Skeletal muscle satellite cell (primary cell): ENCODE data around the gene TMX4.
A peak's percentile ranks its signal among the peaks of the same experiment; 100 is the strongest.
"Not testable (repeated sequence)": the region's sequence is repeated elsewhere in the genome, so short reads cannot be mapped to it uniquely, and the experiment has no call there.

Experiments used
- H3K27me3 ChIP-seq: 2 replicates; pipeline ENCODE4 v1.7.0; 2013; ENCODE audit warnings: low read length; ENCODE audit not compliant: control insufficient read depth, insufficient read depth
- H3K36me3 ChIP-seq: 2 replicates; pipeline ENCODE4 v1.7.0; 2013; ENCODE audit warnings: mild to moderate bottlenecking, control low read depth, low read length; ENCODE audit not compliant: insufficient read depth
- H3K4me1 ChIP-seq: 2 replicates; pipeline ENCODE4 v1.7.0; 2013; ENCODE audit warnings: low read length; ENCODE audit not compliant: control insufficient read depth, insufficient read depth
- H3K4me2 ChIP-seq: 2 replicates; pipeline ENCODE4 v1.7.0; 2013; ENCODE audit warnings: mild to moderate bottlenecking, low read length
- H3K4me3 ChIP-seq: 2 replicates; pipeline ENCODE4 v1.7.0; 2013; ENCODE audit warnings: low read length
- H3K9ac ChIP-seq: 2 replicates; pipeline ENCODE4 v1.7.0; 2013; ENCODE audit warnings: mild to moderate bottlenecking, low read depth, low read length, moderate library complexity
- H3K9me3 ChIP-seq: replicated peaks from 2 replicates; pipeline ENCODE4 v1.7.0; 2013; ENCODE audit warnings: mild to moderate bottlenecking, control low read depth, low read length

TMX4 gene

DNA sequence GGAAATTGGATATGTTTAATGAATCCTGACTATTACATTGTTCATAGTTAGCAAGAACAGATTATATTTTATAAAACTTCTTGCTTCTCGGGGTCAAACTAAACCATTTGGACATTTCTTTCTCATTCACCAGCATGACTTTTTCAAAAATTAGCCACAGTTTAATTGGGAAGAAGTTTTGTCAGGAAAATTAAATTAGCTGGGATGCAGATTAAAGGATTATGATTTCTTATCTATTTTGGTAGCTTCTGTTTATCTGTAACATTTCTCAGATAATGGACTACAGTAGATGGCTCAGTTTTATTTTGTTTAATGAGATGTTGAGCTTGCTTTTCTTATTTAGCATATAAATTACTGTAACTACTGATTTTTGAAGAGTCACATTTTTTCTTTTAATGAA lies 26.4 kb upstream of the TMX4 start:
- no peak overlapping the region for H3K9ac ChIP-seq
- no peaks in the 10 kb centered on the region for H3K4me1 ChIP-seq
- no peak overlapping the region for H3K4me2 ChIP-seq
- H3K27me3 ChIP-seq: peaks cover 9% of the 10 kb centered on the region
- no peak overlapping the region for H3K4me3 ChIP-seq
- no peaks in the 10 kb centered on the region for H3K36me3 ChIP-seq
- no peaks in the 10 kb centered on the region for H3K9me3 ChIP-seq

DNA sequence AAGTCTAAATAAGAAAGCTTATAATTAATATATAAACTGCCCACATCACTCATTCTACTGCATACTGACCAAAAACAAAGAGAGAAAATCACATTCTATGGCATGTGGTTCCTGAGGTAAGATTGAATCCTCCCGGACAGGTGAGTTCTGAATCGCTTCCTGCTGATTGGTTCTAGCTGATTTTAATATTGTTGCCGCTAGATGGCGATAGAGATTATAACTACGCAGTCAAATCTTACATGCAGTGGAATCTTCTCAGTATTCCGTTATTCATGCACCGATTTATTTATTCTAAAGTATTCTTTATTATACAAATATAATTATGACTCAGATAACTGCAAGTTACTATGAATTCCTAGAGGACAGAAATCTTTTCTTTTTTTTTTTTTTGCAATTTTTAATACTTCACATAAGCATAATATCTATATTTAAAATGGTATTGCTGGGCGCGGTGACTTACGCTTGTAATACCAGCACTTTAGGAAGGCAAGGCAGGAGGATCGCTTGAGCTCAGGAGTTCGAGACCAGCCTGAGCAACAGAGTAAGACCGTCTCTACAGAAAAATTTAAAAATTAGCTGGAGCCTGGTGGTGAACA lies 24.2 kb upstream of the TMX4 start:
- no peaks in the 10 kb centered on the region for H3K36me3 ChIP-seq
- H3K4me1 ChIP-seq: no peaks in the 10 kb centered on the region
- no peak overlapping the region for H3K4me3 ChIP-seq

DNA sequence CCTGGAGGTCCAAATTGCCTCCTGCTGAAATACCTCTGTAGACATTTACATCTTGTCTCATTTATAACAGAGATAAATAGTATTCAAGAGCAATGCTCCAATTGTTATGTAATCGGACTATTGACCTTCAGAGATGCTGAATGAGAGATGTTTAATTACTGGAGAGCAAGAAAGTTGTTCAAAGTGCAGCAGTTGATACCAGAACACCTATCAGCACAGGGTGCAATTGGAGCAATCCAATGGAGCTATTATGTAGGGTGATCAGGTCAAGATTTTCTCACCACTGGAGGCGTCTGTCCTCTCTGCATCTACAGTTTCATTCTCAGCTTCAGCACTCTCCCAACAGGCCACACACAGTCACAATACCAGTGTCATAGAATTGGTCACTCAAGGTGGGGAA lies 19.5 kb upstream of the TMX4 start:
- no peaks in the 10 kb centered on the region for H3K9me3 ChIP-seq
- H3K27me3 ChIP-seq: peaks cover 9% of the 10 kb centered on the region
- H3K4me1 ChIP-seq: no peaks in the 10 kb centered on the region
- no peak overlapping the region for H3K9ac ChIP-seq
- no peaks in the 10 kb centered on the region for H3K36me3 ChIP-seq
- no peak overlapping the region for H3K4me2 ChIP-seq
- H3K4me3 ChIP-seq: no peak overlapping the region

More for the DNA sequence above, 24.2 kb upstream of the TMX4 start:
- Histone ChIP-seq H3K4me2 (no peak overlapping the region), H3K27me3 (peaks cover 9% of the 10 kb centered on the region), H3K9ac (no peak overlapping the region), H3K9me3 (no peaks in the 10 kb centered on the region)

DNA sequence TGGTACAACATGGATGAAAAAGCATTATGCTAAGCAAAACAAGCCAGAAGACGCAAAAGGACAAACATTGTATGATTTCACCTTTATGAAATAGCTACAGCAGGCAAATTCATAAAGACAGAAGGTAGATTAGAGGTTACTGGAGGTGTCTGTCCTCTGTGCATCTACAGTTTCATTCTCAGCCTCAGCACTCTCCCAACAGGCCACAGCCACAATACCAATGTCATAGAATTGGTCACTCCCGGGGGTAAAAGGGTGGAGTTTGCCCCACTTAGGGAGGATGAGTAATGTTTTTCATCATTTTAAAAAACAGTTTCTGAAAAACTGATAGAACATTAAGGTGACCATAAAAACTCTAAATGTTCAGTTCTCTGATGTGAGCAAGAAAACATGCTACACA lies 17.2 kb upstream of the TMX4 start:
- Histone ChIP-seq H3K9me3 (no peaks in the 10 kb centered on the region), H3K36me3 (no peaks in the 10 kb centered on the region), H3K27me3 (peaks cover 3% of the 10 kb centered on the region), H3K4me3 (no peak overlapping the region), H3K4me1 (no peaks in the 10 kb centered on the region), H3K9ac (no peak overlapping the region), H3K4me2 (no peak overlapping the region)

DNA sequence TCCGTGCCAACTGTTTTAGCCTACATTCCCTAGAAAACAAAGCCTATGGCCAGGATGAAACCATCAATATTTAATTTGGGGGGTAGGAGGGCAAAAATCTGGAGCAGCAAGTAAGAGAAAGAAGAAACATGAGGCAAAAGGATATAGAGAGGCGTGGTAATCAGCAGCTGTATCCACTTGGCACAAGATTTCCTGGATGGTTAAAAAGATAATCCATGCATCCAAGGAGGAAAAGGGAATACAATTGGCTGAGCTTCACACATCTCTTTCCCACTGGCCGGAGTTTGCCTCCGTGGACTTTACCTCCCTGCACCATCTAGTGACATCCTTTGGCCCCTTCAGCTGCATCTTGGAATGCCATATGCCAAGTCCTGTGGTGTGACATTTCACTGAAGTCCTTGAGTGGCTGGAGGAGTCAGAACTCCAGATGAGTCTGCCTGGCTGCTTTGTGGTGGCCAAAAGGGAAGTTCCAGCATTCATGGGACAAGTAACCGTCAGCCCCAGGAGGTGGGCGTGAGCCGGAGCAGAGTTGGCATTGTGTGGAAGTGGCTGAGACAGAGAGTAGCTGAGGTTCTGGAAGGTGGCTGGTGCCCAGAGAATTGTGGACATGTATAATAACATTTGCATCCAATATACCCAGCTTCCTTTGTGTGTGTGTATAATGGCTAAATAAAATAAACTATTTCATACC lies 13.7 kb upstream of the TMX4 start:
- Histone ChIP-seq H3K9me3 (no peaks in the 10 kb centered on the region), H3K36me3 (no peaks in the 10 kb centered on the region), H3K4me2 (no peak overlapping the region), H3K9ac (no peak overlapping the region), H3K27me3 (no peaks in the 10 kb centered on the region), H3K4me3 (no peak overlapping the region), H3K4me1 (no peaks in the 10 kb centered on the region)

DNA sequence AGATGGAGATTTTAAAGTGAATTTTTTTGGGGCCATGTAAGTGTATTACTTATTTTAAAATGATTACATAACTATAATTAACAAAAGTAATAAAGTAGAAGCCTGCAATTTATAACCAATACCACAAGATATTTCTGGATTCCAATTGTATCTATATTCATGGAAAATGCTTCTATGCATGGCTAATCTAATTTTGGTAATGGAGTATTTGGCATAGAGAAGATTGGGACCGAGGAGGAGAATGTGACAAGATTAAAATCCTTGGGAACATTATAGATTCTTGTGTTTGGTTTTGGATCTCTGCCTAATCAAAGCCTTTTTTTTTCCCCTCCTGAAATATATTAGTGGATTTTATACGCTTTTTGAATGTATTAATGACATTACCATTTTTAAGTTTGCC lies 12.9 kb upstream of the TMX4 start:
- Histone ChIP-seq H3K36me3 (no peaks in the 10 kb centered on the region), H3K27me3 (no peaks in the 10 kb centered on the region), H3K4me1 (no peaks in the 10 kb centered on the region), H3K4me3 (no peak overlapping the region), H3K9me3 (no peaks in the 10 kb centered on the region), H3K9ac (no peak overlapping the region), H3K4me2 (no peak overlapping the region)

DNA sequence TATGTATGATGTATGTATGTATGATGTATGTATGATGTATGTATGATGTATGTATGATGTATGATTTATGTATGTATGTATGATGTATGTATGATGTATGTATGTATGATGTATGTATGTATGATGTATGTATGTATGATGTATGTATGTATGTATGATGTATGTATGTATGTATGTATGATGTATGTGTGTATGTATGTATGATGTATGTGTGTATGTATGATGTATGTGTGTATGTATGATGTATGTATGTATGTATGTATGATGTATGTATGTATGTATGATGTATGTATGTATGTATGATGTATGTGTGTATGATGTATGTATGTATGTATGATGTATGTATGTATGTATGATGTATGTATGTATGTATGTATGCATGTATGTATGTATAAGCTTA lies 12.0 kb upstream of the TMX4 start:
- not testable (repeated sequence) for H3K9me3 ChIP-seq, H3K4me3 ChIP-seq, H3K36me3 ChIP-seq, H3K4me1 ChIP-seq, H3K4me2 ChIP-seq, H3K9ac ChIP-seq, H3K27me3 ChIP-seq

DNA sequence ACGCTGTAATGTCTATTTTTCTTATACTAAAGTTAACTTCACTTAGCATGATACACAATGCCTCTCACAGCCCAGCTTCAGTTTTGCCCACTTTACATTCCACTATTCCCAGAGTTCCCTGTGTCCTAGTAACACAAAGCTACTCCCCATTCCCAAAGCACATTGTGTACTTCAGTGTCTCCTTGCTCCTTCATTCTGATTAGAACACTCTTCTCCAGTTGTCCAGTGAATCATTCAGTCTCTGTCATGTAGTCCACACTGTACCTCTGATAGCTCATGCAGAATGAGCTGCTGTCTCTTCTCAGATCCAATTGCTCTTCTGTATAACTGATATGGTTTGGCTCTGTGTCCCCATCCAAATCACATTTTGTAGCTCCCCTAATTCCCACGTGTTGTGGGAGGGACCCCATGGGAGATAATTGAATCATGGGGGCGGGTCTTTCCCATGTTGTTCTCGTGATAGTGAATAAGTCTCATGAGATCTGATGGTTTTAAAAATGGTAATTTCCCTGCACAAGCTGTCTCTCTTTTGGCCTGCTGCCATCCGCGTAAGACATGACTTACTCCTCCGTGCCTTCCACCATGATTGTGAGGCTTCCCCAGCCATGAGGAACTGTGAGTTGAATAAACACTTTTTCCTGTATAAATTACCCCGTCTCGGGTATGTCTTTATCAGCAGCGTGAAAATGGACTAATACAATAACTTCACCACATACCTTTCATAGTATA lies 2.1 kb upstream of the TMX4 start:
- H3K4me3 ChIP-seq: no peak overlapping the region
- H3K36me3 ChIP-seq: no peaks in the 10 kb centered on the region
- H3K4me1 ChIP-seq: peaks cover 28% of the 10 kb centered on the region
- no peak overlapping the region for H3K9ac ChIP-seq
- H3K27me3 ChIP-seq: no peaks in the 10 kb centered on the region
- no peaks in the 10 kb centered on the region for H3K9me3 ChIP-seq
- no peak overlapping the region for H3K4me2 ChIP-seq

DNA sequence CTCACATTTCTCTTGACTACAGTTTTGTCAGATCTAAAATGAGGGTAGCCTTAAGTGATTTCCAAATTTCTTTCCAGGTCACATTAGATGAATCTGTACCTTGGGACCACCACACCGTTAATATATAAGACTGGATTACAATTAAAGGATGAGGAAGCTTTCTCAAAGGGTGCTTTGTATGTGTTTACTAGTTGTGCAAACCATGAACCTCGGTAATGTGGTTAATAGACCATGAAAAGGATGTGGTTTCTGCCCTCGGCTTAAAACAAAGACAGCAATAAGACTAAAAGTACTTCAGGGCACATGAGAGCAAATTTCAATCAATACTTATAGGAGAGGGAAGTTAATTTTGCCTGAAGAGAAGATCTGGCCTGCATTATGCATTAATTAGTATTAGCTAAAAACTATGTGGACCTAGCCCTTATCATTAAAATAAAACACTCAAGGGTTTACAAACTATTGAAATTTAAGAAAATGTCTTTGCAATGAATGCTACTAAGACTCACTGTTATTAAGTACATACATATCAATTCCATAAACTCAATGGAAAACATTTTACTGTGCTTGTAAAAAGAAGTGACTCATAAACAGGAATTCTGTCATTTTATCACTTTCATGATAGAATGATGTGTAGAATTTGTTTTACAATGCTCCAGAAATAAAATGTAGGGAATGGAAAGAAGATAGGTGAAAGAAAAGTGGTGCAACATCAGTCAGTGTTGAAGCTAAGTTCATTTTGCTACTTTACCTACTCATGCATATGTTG lies 936 bp upstream of the TMX4 start:
- Histone ChIP-seq H3K4me2 (peak overlapping the region; percentile 94), H3K27me3 (no peaks in the 10 kb centered on the region), H3K4me3 (peak overlapping the region; percentile 85), H3K4me1 (peaks cover 28% of the 10 kb centered on the region), H3K9me3 (no peaks in the 10 kb centered on the region), H3K36me3 (no peaks in the 10 kb centered on the region), H3K9ac (peak overlapping the region; percentile 96)

DNA sequence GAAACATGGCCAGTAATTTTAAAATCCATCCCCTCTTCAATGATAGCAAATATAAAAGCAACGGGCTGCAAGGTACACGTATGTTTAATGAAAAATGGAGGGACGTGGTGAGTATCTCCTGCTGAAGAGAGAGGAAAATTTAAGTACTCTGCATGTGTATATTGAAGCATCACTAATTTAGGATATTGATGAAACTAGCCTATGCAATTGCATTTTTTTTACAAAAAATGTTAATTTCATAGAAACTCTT lies 362 bp upstream of the TMX4 start:
- H3K27me3 ChIP-seq: no peaks in the 10 kb centered on the region
- peak overlapping the region; percentile 96 for H3K9ac ChIP-seq
- peaks cover 28% of the 10 kb centered on the region for H3K4me1 ChIP-seq
- no peaks in the 10 kb centered on the region for H3K9me3 ChIP-seq
- H3K4me2 ChIP-seq: peak overlapping the region; percentile 94
- H3K36me3 ChIP-seq: no peaks in the 10 kb centered on the region
- peak overlapping the region; percentile 85 for H3K4me3 ChIP-seq

DNA sequence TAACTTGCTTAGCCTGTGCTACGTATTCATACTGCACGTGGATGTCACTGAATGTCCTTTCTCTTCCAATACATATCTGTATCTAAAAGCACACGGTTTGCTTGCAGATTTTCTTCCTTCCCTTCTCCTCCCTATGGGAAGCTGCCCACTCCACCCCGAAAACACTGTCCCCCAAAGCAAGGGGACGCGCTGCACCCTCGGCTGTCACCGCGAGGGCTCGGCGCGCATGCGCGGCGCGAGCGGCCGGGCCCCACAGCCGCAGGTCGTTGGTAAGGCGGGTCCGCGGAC lies 659 bp downstream of the TMX4 start:
- Histone ChIP-seq H3K4me1 (peaks cover 28% of the 10 kb centered on the region), H3K9me3 (no peaks in the 10 kb centered on the region), H3K36me3 (no peaks in the 10 kb centered on the region), H3K27me3 (no peaks in the 10 kb centered on the region), H3K4me2 (peak overlapping the region; percentile 94), H3K9ac (peak overlapping the region; percentile 96), H3K4me3 (peak overlapping the region; percentile 85)
